ENCODE measurements around the gene BAG2. TPM values are rescaled to one million over a fixed set of nuclear protein-coding genes. Genes with fewer than 3 reads are reported as not detected.

The BAG2 gene
- polyA plus RNA-seq, 2 of the 4 experiments (the other 2 are of a cell fraction) = 9.5 to 13.9 TPM

GRCh38 chr6:57147401-57147800, 24.7 kb upstream of the BAG2 start:
- ChIA-PET POLR2A (no interaction called here), CTCF (no interaction called here)
- DNase-seq (ENCODE audit: low read depth in 1 of 2, low spot score in 1 of 2) (no peak), FAIRE-seq (no peak), ATAC-seq (no peak)
- H3K4me1 ChIP-seq = no peaks in the 10 kb centered on the region
- WGBS (ENCODE audit: missing lambda C conversion rate) = 83% methylated on average over 5 of the region's 5 CpGs
- H3K9me3 ChIP-seq = no peaks in the 10 kb centered on the region
- no peak overlapping the region for H3K4me2 ChIP-seq
- no peak overlapping the region for H3K27ac ChIP-seq
- no peak for TF ChIP-seq SREBF2 (IDR thresholded peaks at IDR 0.05)
- no peak for TF ChIP-seq CTCF (IDR thresholded peaks at IDR 0.05)
- TF ChIP-seq HOXB5 (CRISPR knock-in tag; IDR thresholded peaks at IDR 0.05) = no peak
- TF ChIP-seq RCOR1 (IDR thresholded peaks at IDR 0.05; ENCODE audit: low read depth, low read length) = no peak
- TF ChIP-seq, protein P1, sequence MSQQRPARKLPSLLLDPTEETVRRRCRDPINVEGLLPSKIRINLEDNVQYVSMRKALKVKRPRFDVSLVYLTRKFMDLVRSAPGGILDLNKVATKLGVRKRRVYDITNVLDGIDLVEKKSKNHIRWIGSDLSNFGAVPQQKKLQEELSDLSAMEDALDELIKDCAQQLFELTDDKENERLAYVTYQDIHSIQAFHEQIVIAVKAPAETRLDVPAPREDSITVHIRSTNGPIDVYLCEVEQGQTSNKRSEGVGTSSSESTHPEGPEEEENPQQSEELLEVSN (IDR thresholded peaks at IDR 0.05; ENCODE audit: borderline replicate concordance, low read depth) = no peak
- no peak for TF ChIP-seq JUN (IDR thresholded peaks at IDR 0.05)
- no peak overlapping the region for H3K4me3 ChIP-seq

GRCh38 chr6:57147955-57148858, 23.9 kb upstream of the BAG2 start:
- ChIA-PET CTCF (no interaction called here), POLR2A (no interaction called here)
- TF ChIP-seq CBX2 (IDR thresholded peaks at IDR 0.05; ENCODE audit: borderline replicate concordance, low read depth) (no peak), CHD2 (IDR thresholded peaks at IDR 0.05; ENCODE audit: low read length, partially characterized antibody) (no peak), RAD21 (conservative IDR thresholded peaks at IDR 0.05 in 1 of 2, IDR thresholded peaks at IDR 0.05 in 1 of 2) (no peak), ELK1 (IDR thresholded peaks at IDR 0.05; ENCODE audit: low read depth, low read length) (no peak), CBX8 (IDR thresholded peaks at IDR 0.05) (no peak), PBX3 (IDR thresholded peaks at IDR 0.05) (no peak), ZFP36 (IDR thresholded peaks at IDR 0.05; ENCODE audit: borderline replicate concordance, partially characterized antibody) (no peak), BCL3 (IDR thresholded peaks at IDR 0.05) (no peak), EP300 (IDR thresholded peaks at IDR 0.05) (no peak), NFE2L2 (conservative IDR thresholded peaks at IDR 0.05; ENCODE audit: low read length) (no peak), BHLHE40 (IDR thresholded peaks at IDR 0.05; ENCODE audit: low read depth, low read length) (no peak), KDM1A (IDR thresholded peaks at IDR 0.05; ENCODE audit: low read depth) (no peak), NPAS2 (CRISPR knock-in tag; IDR thresholded peaks at IDR 0.05; ENCODE audit: borderline replicate concordance) (no peak), TFCP2L1 (CRISPR knock-in tag; IDR thresholded peaks at IDR 0.05) (no peak), SREBF2 (IDR thresholded peaks at IDR 0.05) (no peak)
- TF ChIP-seq, protein P2, sequence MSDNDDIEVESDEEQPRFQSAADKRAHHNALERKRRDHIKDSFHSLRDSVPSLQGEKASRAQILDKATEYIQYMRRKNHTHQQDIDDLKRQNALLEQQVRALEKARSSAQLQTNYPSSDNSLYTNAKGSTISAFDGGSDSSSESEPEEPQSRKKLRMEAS (IDR thresholded peaks at IDR 0.05) = no peak
- TF ChIP-seq, protein P3, sequence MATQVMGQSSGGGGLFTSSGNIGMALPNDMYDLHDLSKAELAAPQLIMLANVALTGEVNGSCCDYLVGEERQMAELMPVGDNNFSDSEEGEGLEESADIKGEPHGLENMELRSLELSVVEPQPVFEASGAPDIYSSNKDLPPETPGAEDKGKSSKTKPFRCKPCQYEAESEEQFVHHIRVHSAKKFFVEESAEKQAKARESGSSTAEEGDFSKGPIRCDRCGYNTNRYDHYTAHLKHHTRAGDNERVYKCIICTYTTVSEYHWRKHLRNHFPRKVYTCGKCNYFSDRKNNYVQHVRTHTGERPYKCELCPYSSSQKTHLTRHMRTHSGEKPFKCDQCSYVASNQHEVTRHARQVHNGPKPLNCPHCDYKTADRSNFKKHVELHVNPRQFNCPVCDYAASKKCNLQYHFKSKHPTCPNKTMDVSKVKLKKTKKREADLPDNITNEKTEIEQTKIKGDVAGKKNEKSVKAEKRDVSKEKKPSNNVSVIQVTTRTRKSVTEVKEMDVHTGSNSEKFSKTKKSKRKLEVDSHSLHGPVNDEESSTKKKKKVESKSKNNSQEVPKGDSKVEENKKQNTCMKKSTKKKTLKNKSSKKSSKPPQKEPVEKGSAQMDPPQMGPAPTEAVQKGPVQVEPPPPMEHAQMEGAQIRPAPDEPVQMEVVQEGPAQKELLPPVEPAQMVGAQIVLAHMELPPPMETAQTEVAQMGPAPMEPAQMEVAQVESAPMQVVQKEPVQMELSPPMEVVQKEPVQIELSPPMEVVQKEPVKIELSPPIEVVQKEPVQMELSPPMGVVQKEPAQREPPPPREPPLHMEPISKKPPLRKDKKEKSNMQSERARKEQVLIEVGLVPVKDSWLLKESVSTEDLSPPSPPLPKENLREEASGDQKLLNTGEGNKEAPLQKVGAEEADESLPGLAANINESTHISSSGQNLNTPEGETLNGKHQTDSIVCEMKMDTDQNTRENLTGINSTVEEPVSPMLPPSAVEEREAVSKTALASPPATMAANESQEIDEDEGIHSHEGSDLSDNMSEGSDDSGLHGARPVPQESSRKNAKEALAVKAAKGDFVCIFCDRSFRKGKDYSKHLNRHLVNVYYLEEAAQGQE (IDR thresholded peaks at IDR 0.05) = no peak
- TF ChIP-seq, protein P1 (IDR thresholded peaks at IDR 0.05; ENCODE audit: borderline replicate concordance, low read depth) = no peak
- no peak overlapping the region for H3K4me2 ChIP-seq
- no peaks in the 10 kb centered on the region for H3K9me3 ChIP-seq
- ATAC-seq = no peak
- WGBS (ENCODE audit: missing lambda C conversion rate) = 92% methylated on average over 7 of the region's 7 CpGs
- no peak overlapping the region for H3K4me3 ChIP-seq
- no peak for DNase-seq (ENCODE audit: low read depth in 1 of 2, low spot score in 1 of 2)
- no peak for FAIRE-seq
- H3K27ac ChIP-seq = no peak overlapping the region
- H3K4me1 ChIP-seq = no peaks in the 10 kb centered on the region
